NOMO-1 (cell line): ENCODE data around the gene PPFIBP1.

ENCODE experiments used
- DNase-seq, 2 experiments: peaks; one replicate each; lab custom pipeline; 2025; ENCODE audit not compliant: unreplicated experiment in 2 of 2; lab: John Stamatoyannopoulos, UW

The PPFIBP1 gene

GRCh38 chr12:27523642-27524493, at the start of gene PPFIBP1:
PPFIBP1 (plus strand) TSS chr12:27524206; CDS start chr12:27633397, 109,191 bp downstream.
- DNase-seq: peak; percentile 83 to 94

GRCh38 chr12:27474344-27474743, 49.7 kb upstream of the PPFIBP1 start:
- no peak for DNase-seq

- DNase-seq: no peak
Observed at GRCh38 chr12:27477049-27477448, 47.0 kb upstream of the PPFIBP1 start.

- no peak for DNase-seq
Observed at GRCh38 chr12:27478949-27479348, 45.1 kb upstream of the PPFIBP1 start.

GRCh38 chr12:27480016-27480415, 44.0 kb upstream of the PPFIBP1 start:
- no peak for DNase-seq

GRCh38 chr12:27486961-27487360, 37.0 kb upstream of the PPFIBP1 start:
- DNase-seq: no peak

- no peak for DNase-seq
Observed at GRCh38 chr12:27488479-27488878, 35.5 kb upstream of the PPFIBP1 start.

GRCh38 chr12:27491226-27491625, 32.8 kb upstream of the PPFIBP1 start:
- no peak for DNase-seq

GRCh38 chr12:27493260-27493940, 30.6 kb upstream of the PPFIBP1 start:
- peak in 1 of 2 experiments; percentile 78 for DNase-seq

- no peak for DNase-seq
Observed at GRCh38 chr12:27497446-27497845, 26.6 kb upstream of the PPFIBP1 start.

- DNase-seq: no peak
Observed at GRCh38 chr12:27498149-27498548, 25.9 kb upstream of the PPFIBP1 start.

GRCh38 chr12:27498761-27499160, 25.2 kb upstream of the PPFIBP1 start:
- peak in 1 of 2 experiments; percentile 49 for DNase-seq

GRCh38 chr12:27499377-27499776, 24.6 kb upstream of the PPFIBP1 start:
- DNase-seq: no peak

GRCh38 chr12:27500546-27500945, 23.5 kb upstream of the PPFIBP1 start:
- no peak for DNase-seq

- DNase-seq: no peak
Observed at GRCh38 chr12:27502021-27502435, 22.0 kb upstream of the PPFIBP1 start.

- DNase-seq: no peak
Observed at GRCh38 chr12:27504507-27504906, 19.5 kb upstream of the PPFIBP1 start.

GRCh38 chr12:27505109-27505508, 18.9 kb upstream of the PPFIBP1 start:
- DNase-seq: no peak

- DNase-seq: no peak
Observed at GRCh38 chr12:27505761-27506160, 18.2 kb upstream of the PPFIBP1 start.

- DNase-seq: no peak
Observed at GRCh38 chr12:27506645-27507189, 17.3 kb upstream of the PPFIBP1 start.

GRCh38 chr12:27508736-27509431, 15.1 kb upstream of the PPFIBP1 start:
- DNase-seq: no peak
